Measurements from ENCODE around the gene COPS6.
"Not testable (repeated sequence)": the region's sequence is repeated elsewhere in the genome, so short reads cannot be mapped to it uniquely, and the experiment has no call there.

Gene COPS6

GRCh38 chr7:100127866-100128636, 39.3 kb downstream of the COPS6 start:
- DNase-seq, result peak; percentile 3 to 6

- DNase-seq, result no peak
Measured at GRCh38 chr7:100128637-100128963, 39.8 kb downstream of the COPS6 start.

- DNase-seq, result not testable (repeated sequence)
Measured at GRCh38 chr7:100130220-100130607, 41.4 kb downstream of the COPS6 start.

GRCh38 chr7:100130608-100131453, 42.1 kb downstream of the COPS6 start:
- peak; percentile 81 to 88 for DNase-seq

GRCh38 chr7:100132126-100132525, 43.4 kb downstream of the COPS6 start:
- DNase-seq, result no peak

- DNase-seq, result peak; percentile 55 to 62
Measured at GRCh38 chr7:100132697-100133151, 44.0 kb downstream of the COPS6 start.

GRCh38 chr7:100137851-100138760, 49.3 kb downstream of the COPS6 start:
- DNase-seq, result no peak

GRCh38 chr7:100141555-100141949, 52.8 kb downstream of the COPS6 start:
- DNase-seq, result no peak

Measured in activated CD4-positive, alpha-beta T cell treated with anti-CD3 and anti-CD28 coated beads, Interleukin-2, amount 50 U/mL, for 4 hours (primary cell).